COLO668 (cell line): ENCODE measurements around the gene AGAP1.

Experiments
- DNase-seq: peaks from one replicate; lab custom pipeline; 2025; ENCODE audit not compliant: unreplicated experiment; lab: John Stamatoyannopoulos, UW

Gene AGAP1

DNA sequence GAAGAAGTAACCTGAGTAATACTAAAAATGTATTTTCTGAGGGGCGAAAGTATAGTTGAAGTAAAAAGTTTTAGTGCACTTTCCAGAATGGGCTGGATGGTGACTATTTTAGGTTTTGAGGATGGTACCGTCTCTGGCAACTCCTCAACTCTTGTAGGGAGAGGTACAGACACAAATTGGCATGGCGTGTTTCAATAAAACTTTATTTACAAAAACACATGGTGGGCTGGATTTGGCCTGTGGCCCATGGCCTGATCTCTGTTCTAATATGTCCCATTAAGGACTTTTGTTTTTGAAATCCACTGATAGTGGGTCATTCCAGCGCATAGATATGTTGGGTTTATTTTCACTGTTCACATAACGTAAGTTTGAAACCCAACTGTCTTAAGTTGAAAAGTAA lies 132.8 kb downstream of the AGAP1 start:
- DNase-seq, result no peak

DNA sequence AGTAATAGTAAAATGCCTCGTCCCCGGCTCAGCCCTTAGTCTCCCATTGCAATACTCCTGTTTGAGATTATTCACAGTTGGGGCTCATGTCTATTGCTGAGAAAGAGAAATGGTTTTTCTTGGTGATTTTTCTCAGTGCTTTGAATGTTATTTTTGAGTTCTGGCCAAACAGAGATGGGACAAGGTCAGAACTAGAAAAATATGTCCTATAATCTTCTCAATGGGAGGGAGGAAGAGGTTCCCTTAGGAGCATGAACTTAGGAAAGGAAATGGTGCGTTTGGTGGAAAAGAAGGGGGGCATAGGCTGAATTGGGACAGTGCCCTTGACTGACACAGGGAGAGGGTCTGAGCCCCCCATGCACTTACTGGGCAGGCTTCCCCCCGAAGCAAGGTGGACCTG lies 133.8 kb downstream of the AGAP1 start:
- DNase-seq, result no peak

DNA sequence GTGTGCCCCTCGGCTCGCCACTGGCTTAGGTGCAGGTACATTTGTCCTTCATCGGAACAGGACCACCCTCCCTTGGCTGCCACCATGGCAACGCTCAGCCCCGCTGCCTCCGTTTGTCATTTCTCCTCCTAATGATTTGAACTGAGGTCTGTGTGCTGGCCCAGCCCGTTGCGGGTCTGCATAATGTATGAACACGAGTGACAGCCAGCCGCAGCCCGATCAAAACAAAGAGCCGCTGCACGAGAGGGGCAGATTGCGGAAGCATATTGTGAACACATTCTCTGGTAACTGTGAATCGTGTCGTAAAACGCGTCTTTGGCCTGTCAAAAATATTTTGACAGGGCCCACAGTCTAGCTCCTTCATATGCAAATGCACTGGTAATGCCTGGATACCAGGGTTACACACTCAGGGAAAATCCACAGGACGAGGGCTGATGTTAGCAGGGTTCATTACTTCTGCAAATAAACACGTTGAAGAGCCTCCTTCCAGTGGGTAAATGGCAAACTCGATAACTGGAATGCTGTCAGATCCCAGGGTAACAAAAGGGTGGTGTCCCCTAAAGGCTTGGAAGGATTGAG lies 137.0 kb downstream of the AGAP1 start:
- DNase-seq, result no peak

DNA sequence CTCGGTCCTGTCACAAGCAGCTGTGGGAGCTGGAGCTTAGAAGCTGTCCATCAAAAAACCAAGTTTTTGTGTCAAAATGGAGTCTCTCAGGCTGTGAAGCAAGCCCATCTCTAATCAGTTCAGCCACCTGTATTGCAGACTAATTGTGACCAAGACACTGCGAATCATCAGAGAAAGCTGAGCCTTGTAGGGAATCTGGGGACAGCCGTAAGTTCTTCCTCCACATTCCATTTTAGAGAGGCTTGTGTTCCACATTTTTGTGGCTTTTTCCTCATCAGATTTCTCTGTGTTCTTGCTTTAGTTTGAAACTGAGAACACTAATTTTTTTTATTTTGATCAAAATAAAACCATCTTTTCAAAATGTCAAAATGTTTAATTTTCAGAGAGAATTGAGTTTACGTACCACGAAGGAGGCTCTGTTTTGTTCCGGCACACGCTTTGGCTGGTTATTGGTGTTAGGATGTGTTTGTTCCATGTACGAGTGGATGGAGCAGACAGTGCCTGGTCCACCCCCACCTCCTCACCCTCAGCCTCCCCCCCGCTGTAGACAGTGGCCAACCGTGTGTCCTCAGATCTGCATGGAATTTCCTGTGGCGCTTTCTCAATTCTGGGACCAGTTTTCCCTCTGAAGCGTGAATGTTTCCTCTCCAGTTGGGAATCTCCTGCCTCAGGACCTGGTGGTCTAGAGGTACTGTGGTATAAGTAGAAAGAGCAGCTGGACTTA lies 140.8 kb downstream of the AGAP1 start:
- no peak for DNase-seq

DNA sequence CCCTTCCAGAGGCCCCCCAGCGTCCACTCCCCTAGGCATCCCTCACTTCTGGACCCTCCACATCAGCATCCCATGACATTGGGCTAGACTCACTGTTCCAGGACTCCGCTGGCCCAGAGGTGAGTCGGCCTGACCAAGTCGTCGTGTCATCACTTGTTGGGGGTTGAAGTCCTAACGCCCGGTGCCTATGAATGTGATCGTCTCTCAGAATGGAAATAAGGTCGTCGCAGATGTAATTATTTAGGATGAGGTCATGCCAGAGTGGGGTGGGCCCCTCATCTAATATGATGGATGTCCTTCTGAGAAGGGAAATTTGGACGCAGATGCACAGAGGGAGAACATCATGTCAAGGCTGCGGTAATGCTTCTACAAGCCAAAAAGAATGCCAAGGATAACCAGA lies 142.7 kb downstream of the AGAP1 start:
- DNase-seq, result no peak

DNA sequence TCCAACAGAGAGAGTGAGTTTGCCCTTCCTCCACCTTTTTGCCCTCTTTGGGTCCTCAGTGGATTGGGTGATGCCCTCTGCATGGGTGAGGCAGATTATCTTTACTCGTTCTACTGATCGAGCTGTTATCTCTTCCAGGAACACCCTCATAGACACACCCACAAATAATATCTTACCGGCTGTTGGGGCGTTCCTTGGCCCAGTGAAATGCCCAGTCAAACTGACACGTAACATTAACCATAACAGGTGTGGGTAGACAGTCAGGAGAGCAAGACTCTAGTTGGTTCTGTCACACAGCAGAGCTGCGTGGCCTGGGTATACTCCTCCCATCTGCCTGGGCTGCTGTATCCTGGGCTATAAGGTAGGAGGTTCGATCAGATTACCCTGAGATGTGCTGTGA lies 144.1 kb downstream of the AGAP1 start:
- DNase-seq, result no peak

DNA sequence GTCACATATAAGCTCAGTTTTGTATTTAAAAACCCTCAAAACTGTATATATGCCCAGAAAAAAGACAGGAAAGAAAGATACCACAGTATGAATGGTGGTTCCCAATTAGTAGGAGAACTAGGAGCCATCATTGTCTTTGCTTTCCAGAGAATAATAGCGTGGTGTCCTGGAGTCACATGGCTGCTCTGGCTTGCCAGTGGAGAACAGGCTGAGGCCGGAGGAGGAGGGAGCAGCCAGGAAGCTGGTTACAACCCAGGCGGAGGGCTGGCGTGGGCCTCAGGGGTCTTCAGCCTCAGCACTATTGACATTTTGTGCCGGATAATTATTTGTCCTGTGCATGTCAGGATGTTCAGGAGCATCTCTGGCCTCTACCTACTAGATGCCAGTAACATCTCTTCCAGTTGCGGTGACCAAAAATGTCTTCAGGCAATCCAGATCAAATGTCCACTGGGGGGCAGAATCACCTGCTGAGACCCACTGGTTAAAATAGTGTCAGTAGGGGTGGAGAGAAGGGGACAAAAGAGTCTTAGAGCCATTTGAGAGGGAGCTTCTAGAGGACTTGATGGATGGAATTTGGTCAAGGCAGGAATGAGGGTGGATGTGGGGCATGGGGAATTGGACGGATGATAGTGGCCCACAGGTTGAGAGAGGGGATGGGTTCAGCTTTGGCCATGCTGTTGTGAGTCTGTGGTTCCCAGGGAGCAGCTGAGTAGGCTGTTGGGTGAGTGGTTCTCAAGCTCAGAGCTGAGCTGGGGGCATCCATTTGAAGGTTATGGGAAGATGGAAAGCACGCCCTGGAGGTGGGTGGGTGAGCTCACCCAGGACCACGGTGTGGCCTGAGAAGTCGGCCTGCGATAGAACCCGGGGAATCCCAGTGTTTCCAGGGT lies 144.9 kb downstream of the AGAP1 start:
- no peak for DNase-seq

DNA sequence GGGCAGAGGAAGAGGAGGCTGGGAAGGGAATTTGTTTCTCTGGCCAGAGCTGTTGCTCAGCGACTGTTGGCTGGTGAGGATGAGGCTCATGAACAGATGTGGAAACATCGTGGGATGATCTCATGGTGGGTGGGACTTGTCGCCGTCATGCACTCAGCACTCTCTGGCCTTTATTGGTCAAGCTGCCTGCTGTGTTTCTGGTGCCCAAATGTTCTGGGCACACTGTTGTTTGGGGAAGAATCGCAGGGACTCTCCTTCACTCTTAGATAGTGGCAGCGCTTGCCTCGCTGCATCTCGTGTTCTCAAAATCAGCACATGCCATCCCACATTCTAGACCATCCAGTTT lies 145.6 kb downstream of the AGAP1 start:
- DNase-seq, result peak; percentile 28

DNA sequence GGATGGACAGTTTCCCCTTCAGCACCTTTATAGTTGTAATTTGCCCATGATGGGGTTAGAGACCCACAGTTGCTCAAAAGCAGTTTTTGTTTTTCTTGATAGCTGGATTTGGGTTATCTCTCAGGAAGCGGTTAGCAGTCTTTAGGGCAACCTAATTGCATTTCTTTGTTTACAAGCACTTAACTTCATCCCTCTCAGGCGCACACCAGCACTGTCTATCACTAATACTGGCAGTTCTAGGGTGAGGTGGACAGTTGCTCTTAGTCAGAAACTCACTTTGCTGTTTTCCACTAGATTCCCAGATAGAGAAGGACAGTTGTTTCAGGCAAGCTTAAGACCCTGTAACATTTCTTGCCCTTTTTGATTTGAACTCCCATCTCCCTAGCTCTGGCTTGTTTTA lies 146.0 kb downstream of the AGAP1 start:
- DNase-seq, result no peak

DNA sequence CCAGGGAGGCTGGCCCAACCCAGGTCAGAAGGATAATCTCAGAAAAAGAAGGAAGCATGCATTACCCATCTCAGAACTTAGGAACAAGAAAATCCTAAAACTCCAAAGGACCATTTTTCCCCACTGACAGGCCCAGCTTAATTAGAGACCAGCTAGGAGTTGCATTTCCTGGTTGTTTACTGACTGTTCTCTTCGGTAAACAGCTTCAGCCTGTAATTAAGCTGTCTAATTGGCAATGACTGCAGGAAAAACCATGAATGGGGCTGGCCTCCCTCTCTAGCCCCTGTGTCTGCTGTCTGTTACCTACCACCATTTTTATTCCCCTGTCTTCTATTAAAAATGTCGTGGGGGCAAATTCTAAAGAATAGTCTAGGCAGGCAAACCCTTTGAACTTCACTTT lies 146.5 kb downstream of the AGAP1 start:
- DNase-seq, result no peak

DNA sequence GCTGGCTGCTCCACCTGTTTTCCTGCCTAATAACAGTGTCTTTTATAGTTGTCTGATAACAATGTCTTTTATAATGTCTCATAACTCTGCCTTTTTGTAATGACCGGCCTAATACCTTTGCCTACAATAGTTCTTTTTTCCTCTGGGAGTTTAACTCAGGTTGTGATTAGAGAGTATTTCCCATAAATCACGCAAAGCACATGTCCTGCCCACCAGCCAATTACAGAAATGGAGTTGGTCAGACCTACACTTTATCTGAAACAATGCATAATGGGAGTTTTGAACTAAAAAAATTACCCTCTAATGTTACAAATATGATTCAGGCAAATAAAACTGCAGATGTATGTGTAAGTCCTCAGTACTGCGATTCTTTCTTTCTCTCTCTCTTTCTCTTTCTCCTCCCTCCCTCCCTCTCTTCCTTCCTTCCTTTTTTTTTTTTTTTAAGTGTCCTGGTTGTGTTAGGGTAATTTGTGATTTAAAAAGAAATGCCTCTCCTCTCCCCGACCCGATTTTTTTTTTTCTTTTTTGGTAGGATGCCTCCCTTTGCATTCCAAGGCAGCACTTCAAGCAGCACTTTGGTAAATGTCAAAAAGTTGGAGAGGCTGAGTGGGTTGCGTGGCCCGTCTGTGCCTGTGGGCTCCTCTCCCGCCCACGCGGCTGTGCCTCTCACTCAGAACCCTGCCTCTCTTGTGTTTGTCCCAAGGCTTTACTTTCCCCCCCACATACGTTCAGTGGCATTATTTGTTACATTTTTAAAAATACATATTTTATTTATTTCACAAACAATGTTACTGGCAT lies 147.3 kb downstream of the AGAP1 start:
- DNase-seq, result no peak

DNA sequence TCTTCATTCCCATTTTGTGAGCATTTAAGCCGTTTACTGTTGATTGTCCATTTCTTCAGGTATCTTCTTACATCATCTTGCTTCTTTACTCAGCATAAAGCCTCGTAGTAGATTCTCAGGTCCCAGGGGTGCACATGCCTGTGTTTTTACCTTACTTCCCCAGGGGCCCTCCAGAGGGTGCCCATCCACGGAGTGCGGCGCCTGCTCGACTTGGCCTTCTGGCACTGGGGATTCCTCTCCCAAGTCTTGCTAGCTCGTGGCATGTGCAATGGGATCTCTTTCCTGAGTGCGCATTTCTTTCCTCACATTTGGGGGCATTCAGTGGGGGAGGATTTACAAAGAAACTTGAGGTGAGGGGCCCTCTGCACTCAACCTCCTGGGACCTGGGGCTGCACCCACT lies 148.1 kb downstream of the AGAP1 start:
- no peak for DNase-seq

DNA sequence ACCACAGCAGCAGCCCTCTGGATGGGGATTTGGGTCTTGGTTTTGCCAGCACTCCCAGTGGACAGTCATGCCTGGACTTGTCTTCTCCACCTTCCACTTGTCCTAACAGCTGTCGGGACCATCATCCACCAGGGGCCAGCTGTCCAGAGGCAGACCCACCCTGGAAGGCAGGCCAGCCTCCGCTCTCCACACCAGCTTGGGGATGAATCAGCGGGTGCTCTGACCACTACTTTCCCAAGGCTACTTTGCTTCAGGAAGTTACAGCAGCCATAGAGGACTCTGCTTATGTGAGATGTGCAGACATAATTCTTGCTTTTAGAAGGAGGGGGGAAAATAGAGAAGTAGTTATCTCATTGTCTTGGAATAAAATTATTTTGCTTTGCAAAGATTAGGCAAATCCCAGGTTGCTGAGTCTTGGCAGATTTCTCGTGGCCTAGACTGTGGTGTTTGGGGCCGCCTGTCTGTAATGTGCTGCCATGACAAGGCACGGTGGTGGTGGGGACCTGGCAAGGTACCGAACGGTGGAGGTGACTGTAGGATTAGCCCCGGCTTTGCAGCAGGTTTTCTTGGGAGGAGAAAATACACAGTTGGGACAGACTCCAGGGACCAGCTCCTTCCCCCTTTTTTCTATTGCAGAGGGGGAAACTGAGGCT lies 148.7 kb downstream of the AGAP1 start:
- DNase-seq, result no peak

DNA sequence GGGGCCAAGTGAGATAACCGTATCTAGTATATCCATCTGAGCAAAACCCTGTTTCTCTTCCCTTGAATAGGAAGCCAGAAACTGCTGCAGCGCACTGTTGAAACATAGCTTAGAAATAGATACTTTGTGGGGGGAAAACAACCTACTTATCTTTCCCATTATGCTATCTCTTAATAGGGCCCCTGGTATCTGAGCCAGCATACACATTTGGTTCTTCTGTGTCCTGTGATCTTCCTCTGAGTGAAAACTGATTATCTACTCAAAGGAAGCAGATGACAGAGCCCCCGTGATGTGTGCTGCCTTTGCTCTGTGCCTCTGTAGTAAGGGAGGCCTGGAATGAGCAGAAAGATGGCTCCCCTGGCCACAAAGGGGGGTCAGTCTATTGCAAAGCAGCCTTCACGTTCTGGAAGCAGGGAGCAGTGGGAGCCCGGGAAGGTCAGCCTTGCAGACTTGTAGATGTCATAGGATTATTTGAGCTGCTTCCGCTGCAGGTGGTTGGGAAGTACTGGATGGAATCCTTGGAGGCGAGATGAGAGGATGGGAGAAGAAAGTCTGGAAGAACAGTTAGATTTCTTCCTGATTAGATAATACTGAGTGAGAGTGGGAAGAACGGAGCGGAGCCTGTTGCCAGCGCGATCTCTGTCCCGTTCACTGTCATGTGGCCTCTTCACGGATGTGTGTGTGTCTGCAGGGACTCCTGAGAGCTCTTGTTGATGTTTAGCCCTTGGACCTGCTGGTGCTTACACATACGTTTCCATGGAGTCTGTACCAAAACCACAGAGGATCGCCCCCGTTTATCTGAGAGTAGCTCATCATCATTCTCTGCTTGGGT lies 150.1 kb downstream of the AGAP1 start:
- no peak for DNase-seq

DNA sequence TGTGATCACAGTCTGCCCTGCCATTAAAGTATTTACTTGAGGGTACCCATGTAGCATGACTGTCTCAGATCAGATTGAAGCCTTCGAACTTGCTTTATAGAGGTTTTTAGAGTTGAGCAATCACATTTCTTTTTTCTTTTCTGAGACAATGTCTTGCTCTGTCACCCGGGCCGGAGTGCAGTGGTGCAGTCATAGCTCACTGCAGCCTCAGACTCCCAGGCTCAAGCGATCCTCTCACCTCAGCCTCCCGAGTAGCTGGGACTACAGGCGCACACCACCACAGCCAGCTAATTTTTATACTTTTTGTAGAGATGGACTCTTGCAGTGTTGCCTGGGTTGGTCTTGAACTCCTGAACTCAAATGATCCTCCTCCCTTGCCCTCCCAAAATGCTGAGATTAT lies 153.4 kb downstream of the AGAP1 start:
- no peak for DNase-seq

DNA sequence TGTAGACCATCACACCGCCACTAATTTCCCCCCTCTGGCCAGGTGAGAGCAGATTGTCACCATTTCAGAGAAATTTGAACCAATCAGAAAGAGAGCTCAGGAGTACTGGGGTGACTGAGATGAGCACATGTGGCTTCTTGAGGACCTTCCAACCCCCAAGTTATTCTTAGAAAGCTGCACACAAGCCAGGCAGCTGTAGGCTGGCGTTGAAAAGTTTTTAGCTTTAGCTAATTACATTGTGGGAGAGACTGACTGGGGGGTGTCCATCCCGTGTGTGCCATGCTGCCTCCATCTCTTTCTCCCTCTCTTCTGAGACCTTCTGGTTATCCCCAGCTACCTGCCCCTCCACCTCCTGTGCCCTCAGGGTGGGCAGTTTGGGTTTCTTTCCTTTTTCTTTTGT lies 154.0 kb downstream of the AGAP1 start:
- no peak for DNase-seq

DNA sequence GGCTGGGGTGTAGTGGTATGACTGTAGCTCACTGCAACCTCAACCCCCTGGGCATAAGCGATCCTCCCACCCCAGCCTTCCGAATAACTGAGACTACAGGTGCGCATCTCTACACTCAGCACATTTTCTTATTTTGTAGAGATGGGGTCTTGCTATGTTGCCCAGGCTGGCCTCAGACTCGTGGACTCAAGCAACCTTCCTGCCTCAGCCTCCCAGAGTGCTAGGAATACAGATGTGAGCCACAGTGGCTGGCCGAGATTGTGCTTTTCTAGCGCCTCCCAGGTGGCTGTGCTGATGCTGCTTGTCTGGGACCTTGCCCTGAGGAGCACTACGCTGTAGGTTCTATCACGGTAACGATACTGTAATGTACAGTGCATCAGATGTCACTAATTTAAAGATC lies 155.6 kb downstream of the AGAP1 start:
- no peak for DNase-seq

DNA sequence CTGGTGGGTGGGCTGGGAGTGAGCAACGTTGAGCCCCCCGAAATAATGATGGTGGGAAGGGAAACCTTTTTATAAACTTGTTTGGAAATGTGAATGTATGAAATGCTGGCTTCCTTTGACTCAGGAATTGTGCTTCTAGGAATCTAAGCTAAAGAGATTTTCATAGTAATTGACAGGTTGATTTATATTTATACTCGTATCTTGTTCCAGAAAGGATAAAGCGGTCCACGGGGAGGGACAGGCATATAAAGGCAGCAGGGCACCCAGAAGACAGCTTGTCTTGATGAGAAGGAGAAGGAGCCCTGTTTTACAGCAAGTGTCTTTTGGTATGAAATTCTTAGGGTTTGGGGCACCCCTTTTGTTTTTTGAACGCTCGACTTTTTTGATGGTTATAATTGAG lies 157.8 kb downstream of the AGAP1 start:
- no peak for DNase-seq

DNA sequence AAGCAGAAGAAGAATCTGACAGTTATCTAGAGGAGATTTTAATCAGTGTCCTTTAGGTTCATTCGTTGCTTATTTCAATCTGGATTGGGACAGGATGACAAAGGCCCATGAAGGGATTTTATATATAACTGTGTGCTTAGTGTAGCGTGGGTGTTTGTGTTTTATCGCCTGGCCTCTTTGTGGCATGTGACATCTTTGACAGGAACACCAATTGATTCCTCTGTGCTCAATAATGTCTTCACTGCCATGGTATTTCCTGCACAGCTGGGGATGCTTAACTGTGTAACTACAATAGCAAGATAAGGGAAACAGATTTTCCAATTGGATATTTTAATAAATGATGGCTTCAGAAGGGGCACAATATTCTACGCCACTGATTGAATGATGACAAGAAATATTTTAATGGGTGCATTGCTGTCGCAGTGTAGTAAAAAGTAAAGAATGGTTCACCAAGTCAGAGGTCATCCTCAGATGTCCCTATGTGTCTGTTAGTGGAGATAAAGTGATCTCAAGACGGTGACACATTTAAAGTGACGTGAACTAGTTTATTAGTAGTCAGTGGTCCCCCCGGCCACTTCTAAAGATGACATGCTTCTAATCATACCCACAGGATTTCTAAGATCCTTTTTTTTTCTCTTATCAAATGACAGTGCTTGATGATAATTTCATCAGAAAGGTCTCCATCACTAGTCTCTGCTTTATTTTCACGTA lies 160.4 kb downstream of the AGAP1 start:
- no peak for DNase-seq
